Neural cell (in vitro differentiated cells): Measurements from ENCODE around the gene RAB11FIP3. TPM values are rescaled to one million over a fixed set of nuclear protein-coding genes. Genes with fewer than 3 reads are reported as not detected.

ENCODE experiments used
- H2AFZ ChIP-seq: fragments of 200-600, 300-800 bp; sonication (generic), shearing (Covaris generic); 2 replicates; pipeline ENCODE4 v1.6.0; 2014; ENCODE audit warnings: low read depth, mild to moderate bottlenecking, antibody characterized with exemption, low read length, moderate library complexity
- H3F3A ChIP-seq: fragments of 200-600 bp; shearing (Covaris generic); 2 replicates; pipeline ENCODE4 v1.6.1; 2016; ENCODE audit warnings: mild to moderate bottlenecking, moderate library complexity, mixed read lengths, antibody characterized with exemption, low read length; ENCODE audit not compliant: insufficient read depth, poor library complexity, severe bottlenecking
- H3K27ac ChIP-seq: fragments of 200-600, 300-800 bp; sonication (generic), shearing (Covaris generic); 2 replicates; pipeline ENCODE4 v1.5.1; 2014; ENCODE audit warnings: mild to moderate bottlenecking, low read length, moderate library complexity
- H3K27me3 ChIP-seq: fragments of 300-800, 200-600 bp; sonication (generic), shearing (Covaris generic); 2 replicates; pipeline ENCODE4 v1.6.0; 2014; ENCODE audit warnings: mild to moderate bottlenecking, low read depth, low read length, moderate library complexity; ENCODE audit not compliant: insufficient read depth
- H3K36me3 ChIP-seq: fragments of 300-800, 200-600 bp; sonication (generic), shearing (Covaris generic); 2 replicates; pipeline ENCODE4 v1.5.1; 2014; ENCODE audit warnings: mild to moderate bottlenecking, antibody characterized with exemption, low read length, moderate library complexity; ENCODE audit not compliant: insufficient read depth
- H3K4me2 ChIP-seq: fragments of 300-800, 200-600 bp; sonication (generic), shearing (Covaris generic); 2 replicates; pipeline ENCODE4 v1.6.0; 2014; ENCODE audit warnings: mild to moderate bottlenecking, low read length
- H3K4me3 ChIP-seq: fragments of 300-800, 200-600 bp; sonication (generic), shearing (Covaris generic); 2 replicates; pipeline ENCODE4 v1.5.1; 2014; ENCODE audit warnings: mild to moderate bottlenecking, low read length, moderate library complexity
- H3K79me2 ChIP-seq: fragments of 200-600 bp; shearing (Covaris generic); replicated peaks from 2 replicates; pipeline ENCODE4 v1.6.0; 2014; ENCODE audit warnings: mild to moderate bottlenecking, low read length, moderate library complexity; ENCODE audit not compliant: insufficient read depth
- H3K9ac ChIP-seq: fragments of 300-800, 200-600 bp; sonication (generic), shearing (Covaris generic); 2 replicates; pipeline ENCODE4 v1.6.1; 2016; ENCODE audit warnings: mild to moderate bottlenecking, low read length, mixed read lengths
- H3K9me2 ChIP-seq: fragments of 200-600 bp; shearing (Covaris generic); 2 replicates; pipeline ENCODE4 v1.6.1; 2016; ENCODE audit warnings: mild to moderate bottlenecking, low read length, mixed read lengths; ENCODE audit not compliant: insufficient read depth
- H3K9me3 ChIP-seq: fragments of 200-600, 300-800 bp; sonication (generic), shearing (Covaris generic); 2 replicates; pipeline ENCODE4 v1.6.1; 2016; ENCODE audit warnings: mild to moderate bottlenecking, mixed run types, low read length, moderate library complexity, mixed read lengths
- H4K20me1 ChIP-seq: fragments of 200-600 bp; shearing (Covaris generic); 2 replicates; pipeline ENCODE4 v1.6.1; 2016; ENCODE audit warnings: mild to moderate bottlenecking, mixed run types; ENCODE audit not compliant: insufficient read depth
- CTCF ChIP-seq: fragments of 450-650 bp; IDR thresholded peaks from 2 replicates; pipeline ENCODE4 v1.5.1; 2014; ENCODE audit warnings: antibody characterized with exemption, mild to moderate bottlenecking, moderate library complexity; ENCODE audit not compliant: poor library complexity, severe bottlenecking
- EP300 ChIP-seq: fragments of 450-650 bp; conservative IDR thresholded peaks from 2 replicates; pipeline ENCODE4 v1.6.1; 2014; ENCODE audit warnings: antibody characterized with exemption, mild to moderate bottlenecking, moderate library complexity; ENCODE audit not compliant: poor library complexity, severe bottlenecking
- EZH2 ChIP-seq: fragments of 200-600, 300-800 bp; shearing (Covaris generic), sonication (generic); IDR thresholded peaks from 2 replicates; pipeline ENCODE4 v1.6.1; 2014; ENCODE audit warnings: antibody characterized with exemption, low read length, borderline replicate concordance, mild to moderate bottlenecking; ENCODE audit not compliant: insufficient read depth, poor library complexity, severe bottlenecking
- MXI1 ChIP-seq: fragments of 450-650 bp; conservative IDR thresholded peaks from 2 replicates; pipeline ENCODE4 v1.6.1; 2014; ENCODE audit warnings: antibody characterized with exemption, mild to moderate bottlenecking; ENCODE audit not compliant: poor library complexity, severe bottlenecking
- RAD21 ChIP-seq: fragments of 450-650 bp; conservative IDR thresholded peaks from 2 replicates; pipeline ENCODE4 v1.6.1; 2014; ENCODE audit warnings: antibody characterized with exemption, mild to moderate bottlenecking, moderate library complexity
- REST ChIP-seq: IDR thresholded peaks from 2 replicates; pipeline ENCODE4 v1.6.1; 2012; ENCODE audit warnings: borderline replicate concordance
- TAF1 ChIP-seq: IDR thresholded peaks from 2 replicates; pipeline ENCODE4 v1.6.1; 2012; ENCODE audit warnings: low read depth
- polyA plus RNA-seq: library from polyadenylated mRNA; depleted of rRNA; stranded (reverse); fragments of >200 nt; gene quantifications from 2 replicates; pipeline ENCODE4 v1.2.3, GENCODE V29; 2014

Gene RAB11FIP3
- polyA plus RNA-seq, 1 donor from 2014 or later, result 55.0 TPM

GRCh38 chr16:510066-510825 lies 84.8 kb downstream of the RAB11FIP3 start:
- Histone ChIP-seq H3K9ac (no peak overlapping the region), H3K9me3 (no peaks in the 10 kb centered on the region), H3K27me3 (no peaks in the 10 kb centered on the region), H3K9me2 (no peaks in the 10 kb centered on the region), H3K79me2 (no peaks in the 10 kb centered on the region), H3F3A (no peaks in the 10 kb centered on the region), H3K27ac (no peak overlapping the region), H3K4me2 (no peak overlapping the region), H4K20me1 (no peaks in the 10 kb centered on the region), H3K36me3 (no peaks in the 10 kb centered on the region), H3K4me3 (no peak overlapping the region), H2AFZ (no peak overlapping the region)
- no peak for TF ChIP-seq EP300
- TF ChIP-seq CTCF, result no peak
- no peak for TF ChIP-seq REST

- Histone ChIP-seq H3K27me3 (no peaks in the 10 kb centered on the region), H3K4me2 (no peak overlapping the region), H3K79me2 (no peaks in the 10 kb centered on the region), H4K20me1 (no peaks in the 10 kb centered on the region), H3K9ac (no peak overlapping the region), H3K27ac (no peak overlapping the region), H3K9me3 (no peaks in the 10 kb centered on the region), H3K9me2 (no peaks in the 10 kb centered on the region), H2AFZ (no peak overlapping the region), H3K36me3 (no peaks in the 10 kb centered on the region), H3F3A (no peaks in the 10 kb centered on the region), H3K4me3 (no peak overlapping the region)
- TF ChIP-seq EZH2, result no peak
- TF ChIP-seq REST, result no peak
- TF ChIP-seq EP300, result no peak
- no peak for TF ChIP-seq RAD21
- TF ChIP-seq TAF1, result no peak
- TF ChIP-seq MXI1, result no peak
- TF ChIP-seq CTCF, result no peak
Measured at GRCh38 chr16:512802-513201, 87.4 kb downstream of the RAB11FIP3 start.
